Bronchial epithelial cell (primary cell): Measurements from ENCODE around the gene TCERG1L. TPM values are rescaled to one million over a fixed set of nuclear protein-coding genes. Genes with fewer than 3 reads are reported as not detected.

Source experiments
- DNase-seq: peaks from one replicate; pipeline ENCODE4 v3.0.0-alpha.2; 2010; ENCODE audit warnings: low read depth
- FAIRE-seq: peaks from 2 replicates; lab custom pipeline; 2011; peaks lifted over from hg19 to GRCh38; lab: Jason Lieb, UNC
- H3K27me3 ChIP-seq: 2 replicates; pipeline ENCODE4 v1.5.1; 2011; ENCODE audit warnings: low read length; ENCODE audit not compliant: control insufficient read depth, insufficient read depth
- H3K36me3 ChIP-seq: 2 replicates; pipeline ENCODE4 v1.5.1; 2011; ENCODE audit warnings: low read length; ENCODE audit not compliant: control insufficient read depth, insufficient read depth
- H3K4me3 ChIP-seq: 2 replicates; pipeline ENCODE4 v1.5.1; 2011; ENCODE audit warnings: mild to moderate bottlenecking, low read depth, low read length, control low read depth
- CTCF ChIP-seq: IDR thresholded peaks from 2 replicates; pipeline ENCODE4 v1.5.1; 2011; ENCODE audit warnings: mild to moderate bottlenecking, moderate library complexity, low read length, control low read depth, inconsistent platforms; ENCODE audit not compliant: insufficient read depth, severe bottlenecking
- total RNA-seq: library from RNA; depleted of rRNA; stranded (reverse); fragments of >200 nt; gene quantifications from 2 replicates; pipeline ENCODE4 v1.2.1, GENCODE V29; 2014

TCERG1L gene
- total RNA-seq, 1 donor from 2014 or later: not detected

- DNase-seq (no peak), FAIRE-seq (no peak)
- no peak for TF ChIP-seq CTCF
- Histone ChIP-seq H3K4me3 (no peak overlapping the region), H3K36me3 (no peaks in the 10 kb centered on the region), H3K27me3 (no peaks in the 10 kb centered on the region)
These were observed 267.0 kb downstream of the TCERG1L start for GRCh38 chr10:131044379-131045111.

GRCh38 chr10:131043039-131043691 is 268.4 kb downstream of the TCERG1L start:
- no peak for TF ChIP-seq CTCF
- H3K36me3 ChIP-seq: no peaks in the 10 kb centered on the region
- DNase-seq: no peak

More at GRCh38 chr10:131043039-131043691, 268.4 kb downstream of the TCERG1L start:
- no peak for FAIRE-seq
- Histone ChIP-seq H3K4me3 (no peak overlapping the region), H3K27me3 (no peaks in the 10 kb centered on the region)
